K562 (cell line): ENCODE measurements around the gene CHPF. TPM values are rescaled to one million over a fixed set of nuclear protein-coding genes. Genes with fewer than 3 reads are reported as not detected.

Source experiments
- ARHGAP35 ChIP-seq: fragments of 450-650 bp; IDR thresholded peaks from 2 replicates; pipeline ENCODE4 v1.6.1; 2018; ENCODE audit not compliant: partially characterized antibody
- ARID1B ChIP-seq: fragments of 450-650 bp; IDR thresholded peaks from 2 replicates; pipeline ENCODE4 v1.6.1; 2016; ENCODE audit warnings: antibody characterized with exemption, mild to moderate bottlenecking, inconsistent platforms
- ESRRB ChIP-seq: fragments of 250-450 bp; sonication (Bioruptor Pico); IDR thresholded peaks from 2 replicates; pipeline ENCODE4 v1.5.0; 2020; ENCODE audit warnings: mild to moderate bottlenecking, moderate library complexity, borderline replicate concordance
- ILF3 ChIP-seq: fragments of 450-650 bp; IDR thresholded peaks from 2 replicates; pipeline ENCODE4 v1.6.1; 2018; ENCODE audit warnings: antibody characterized with exemption, mild to moderate bottlenecking, moderate library complexity, borderline replicate concordance
- KLF16 ChIP-seq: IDR thresholded peaks from 2 replicates; pipeline ENCODE4 v1.6.1; 2016; ENCODE audit warnings: antibody characterized with exemption
- L3MBTL2 ChIP-seq: fragments of 450-650 bp; IDR thresholded peaks from 2 replicates; pipeline ENCODE4 v1.6.1; 2016; ENCODE audit warnings: mild to moderate bottlenecking, moderate library complexity
- MCM3 ChIP-seq: fragments of 450-650 bp; IDR thresholded peaks from 2 replicates; pipeline ENCODE4 v1.6.1; 2016
- MEF2D ChIP-seq: conservative IDR thresholded peaks from 2 replicates; pipeline ENCODE4 v1.6.1; 2016; ENCODE audit warnings: low read depth, missing genetic modification characterization, missing compliant biosample characterization
- NR2F6 ChIP-seq: fragments of 450-650 bp; formaldehyde crosslinking; IDR thresholded peaks from 2 replicates; pipeline ENCODE4 v1.4.0; 2020; ENCODE audit warnings: mild to moderate bottlenecking
- POLR2H ChIP-seq: IDR thresholded peaks from 2 replicates; pipeline ENCODE4 v1.6.1; 2016; ENCODE audit warnings: missing genetic modification characterization, low read depth, mild to moderate bottlenecking, control low read depth, missing compliant biosample characterization, moderate library complexity
- PRMT5 ChIP-seq: sonication (generic); formaldehyde crosslinking; IDR thresholded peaks from 2 replicates; pipeline ENCODE4 v1.5.0; 2020; ENCODE audit warnings: missing genetic modification reagents
- SAFB ChIP-seq: fragments of 200-400 bp; formaldehyde crosslinking; IDR thresholded peaks from 2 replicates; pipeline ENCODE4 v1.6.1; 2017; ENCODE audit warnings: low read depth, low read length, borderline replicate concordance
- STAT5B ChIP-seq: fragments of 250-450 bp; sonication (Bioruptor Pico); IDR thresholded peaks from 2 replicates; pipeline ENCODE4 v1.8.0; 2021; ENCODE audit warnings: mild to moderate bottlenecking, inconsistent platforms
- TAF7 ChIP-seq: fragments of 450-650 bp; IDR thresholded peaks from 2 replicates; pipeline ENCODE4 v1.6.1; 2016; ENCODE audit warnings: missing genetic modification characterization, missing compliant biosample characterization
- TARDBP ChIP-seq: fragments of 450-650 bp; IDR thresholded peaks from 2 replicates; pipeline ENCODE4 v1.6.1; 2016
- ZKSCAN3 ChIP-seq: fragments of 250-450 bp; sonication (Bioruptor Pico); IDR thresholded peaks from 2 replicates; pipeline ENCODE4 v1.4.0; 2020
- ZNF133 ChIP-seq: fragments of 250-450 bp; sonication (Bioruptor Pico); IDR thresholded peaks from 2 replicates; pipeline ENCODE4 v1.4.0; 2020; ENCODE audit warnings: mild to moderate bottlenecking
- ZNF318 ChIP-seq, 2 experiments: fragments of 450-650 bp; IDR thresholded peaks; 2 replicates each; pipeline ENCODE4 v1.6.1; 2016; ENCODE audit warnings: mild to moderate bottlenecking in 2 of 2, borderline replicate concordance in 1 of 2, low read depth in 1 of 2, moderate library complexity in 1 of 2
- ZNF384 ChIP-seq: IDR thresholded peaks from 2 replicates; pipeline ENCODE4 v1.6.1; 2012; ENCODE audit warnings: low read depth, low read length, improper control_type of control experiment
- ZNF41 ChIP-seq: fragments of 250-450 bp; sonication (Bioruptor Pico); conservative IDR thresholded peaks from 2 replicates; pipeline ENCODE4 v1.4.0; 2020; ENCODE audit warnings: mild to moderate bottlenecking
- ZNF717 ChIP-seq: fragments of 250-450 bp; sonication (Bioruptor Pico); IDR thresholded peaks from 2 replicates; pipeline ENCODE4 v1.5.0; 2021
- ZSCAN29 ChIP-seq: fragments of 450-650 bp; IDR thresholded peaks from 2 replicates; pipeline ENCODE4 v1.6.1; 2017
- polyA plus RNA-seq, 8 experiments: library from polyadenylated mRNA; depleted of rRNA in 4 of 8; stranded (reverse) in 5 of 8; unstranded in 3 of 8; fragments of >200 nt; fragmentation: Nextera tagmentation in 2 of 8; fragmentation: Illumina TruSeq in 1 of 8; extraction: Ambion mirVana in 2 of 8; extraction: Trizol in 1 of 8; gene quantifications; 2 replicates each; pipeline versions ENCODE4 v1.2.1 to v1.2.3, GENCODE V29; 2011 to 2014; ENCODE audit warnings: inconsistent platforms in 1 of 8, missing spikeins in 1 of 8
- total RNA-seq, 7 experiments: library from RNA; depleted of rRNA in 6 of 7; stranded (reverse); fragments of >200 nt in 6 of 7; fragmentation: Illumina TruSeq in 2 of 7; extraction: Trizol in 2 of 7; gene quantifications; 2 replicates each; pipeline versions ENCODE4 v1.2.1 to v1.2.3, GENCODE V29; 2011 to 2021; ENCODE audit warnings: low replicate concordance in 1 of 7
- TF ChIP-seq, protein P1 (sequence below): sonication (generic); formaldehyde crosslinking; IDR thresholded peaks from 2 replicates; pipeline ENCODE4 v1.8.0; 2022; ENCODE audit warnings: missing genetic modification reagents, mild to moderate bottlenecking, borderline replicate concordance

CHPF gene
- total and polyA plus RNA-seq, 9 of the 15 experiments (the other 6 are each of a cell fraction or from before 2014, with no cell fraction given), result 0.15 to 57.2 (median 7.9) TPM

- TF ChIP-seq ARHGAP35 (peak; percentile 90), ZKSCAN3 (no peak), ZNF133 (CRISPR knock-in tag) (no peak), ILF3 (no peak), TARDBP (no peak), PRMT5 (CRISPR knock-in tag) (no peak), ZNF41 (CRISPR knock-in tag) (no peak), ZNF318 (IDR thresholded peaks at IDR 0.05; ENCODE audit: borderline replicate concordance in 1 of 2, low read depth in 1 of 2) (no peak), SAFB (no peak), STAT5B (CRISPR knock-in tag) (no peak), ZNF384 (no peak), NR2F6 (CRISPR knock-in tag) (no peak), ZNF717 (no peak), ARID1B (peak; percentile 72), ZSCAN29 (no peak), MCM3 (no peak), TAF7 (tag) (peak; percentile 51; the same call in 1 of the 2 replicates), ESRRB (CRISPR knock-in tag) (no peak), KLF16 (no peak), MEF2D (tag) (no peak), POLR2H (tag) (peak; percentile 74), L3MBTL2 (peak; percentile 58)
- TF ChIP-seq, protein P1, sequence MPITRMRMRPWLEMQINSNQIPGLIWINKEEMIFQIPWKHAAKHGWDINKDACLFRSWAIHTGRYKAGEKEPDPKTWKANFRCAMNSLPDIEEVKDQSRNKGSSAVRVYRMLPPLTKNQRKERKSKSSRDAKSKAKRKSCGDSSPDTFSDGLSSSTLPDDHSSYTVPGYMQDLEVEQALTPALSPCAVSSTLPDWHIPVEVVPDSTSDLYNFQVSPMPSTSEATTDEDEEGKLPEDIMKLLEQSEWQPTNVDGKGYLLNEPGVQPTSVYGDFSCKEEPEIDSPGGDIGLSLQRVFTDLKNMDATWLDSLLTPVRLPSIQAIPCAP (CRISPR knock-in tag), result no peak
Measured at GRCh38 chr2:219498280-219499057, 45.1 kb downstream of the CHPF start, which contains the start of gene GMPPA (continued).
